ENCODE data around the gene SVIP. TPM values are rescaled to one million over a fixed set of nuclear protein-coding genes. Genes with fewer than 3 reads are reported as not detected.

The SVIP gene
- 26.7 TPM for total RNA-seq
- long read RNA-seq, full-length matches to known transcripts, result 16 of 23 reads
- long read RNA-seq, partial matches to known transcripts, result 4 of 23 reads
- long read RNA-seq, other reads (novel, unspliced or antisense), result 3 of 23 reads

- no peaks in the 10 kb centered on the region for H3K9me3 ChIP-seq (replicated peaks)
- TF ChIP-seq, protein P1, sequence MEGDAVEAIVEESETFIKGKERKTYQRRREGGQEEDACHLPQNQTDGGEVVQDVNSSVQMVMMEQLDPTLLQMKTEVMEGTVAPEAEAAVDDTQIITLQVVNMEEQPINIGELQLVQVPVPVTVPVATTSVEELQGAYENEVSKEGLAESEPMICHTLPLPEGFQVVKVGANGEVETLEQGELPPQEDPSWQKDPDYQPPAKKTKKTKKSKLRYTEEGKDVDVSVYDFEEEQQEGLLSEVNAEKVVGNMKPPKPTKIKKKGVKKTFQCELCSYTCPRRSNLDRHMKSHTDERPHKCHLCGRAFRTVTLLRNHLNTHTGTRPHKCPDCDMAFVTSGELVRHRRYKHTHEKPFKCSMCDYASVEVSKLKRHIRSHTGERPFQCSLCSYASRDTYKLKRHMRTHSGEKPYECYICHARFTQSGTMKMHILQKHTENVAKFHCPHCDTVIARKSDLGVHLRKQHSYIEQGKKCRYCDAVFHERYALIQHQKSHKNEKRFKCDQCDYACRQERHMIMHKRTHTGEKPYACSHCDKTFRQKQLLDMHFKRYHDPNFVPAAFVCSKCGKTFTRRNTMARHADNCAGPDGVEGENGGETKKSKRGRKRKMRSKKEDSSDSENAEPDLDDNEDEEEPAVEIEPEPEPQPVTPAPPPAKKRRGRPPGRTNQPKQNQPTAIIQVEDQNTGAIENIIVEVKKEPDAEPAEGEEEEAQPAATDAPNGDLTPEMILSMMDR (IDR thresholded peaks at IDR 0.05; ENCODE audit: borderline replicate concordance), result peak; percentile 69
- peak within 1 kb of the TSS; percentile 90 for H3K4me3 ChIP-seq
- H3K27ac ChIP-seq (replicated peaks), result peak within 1 kb of the TSS; percentile 89
- peaks cover 25% of the 10 kb centered on the region for H3K4me1 ChIP-seq
- DNase-seq, result peak; percentile 94
- intact Hi-C loops (cut with micrococcal nuclease), result no loop called here
- no peaks in the 10 kb centered on the region for H3K27me3 ChIP-seq (ENCODE audit: low read depth)
- peaks cover 13% of the 10 kb centered on the region for H3K36me3 ChIP-seq
These were observed at the start of gene SVIP for GRCh38 chr11:22829231-22830081. Gene SVIP (minus strand): TSS chr11:22829801. CDS start chr11:22829748, 53 bp downstream.

- Histone ChIP-seq H3K4me3 (no peak overlapping the region), H3K36me3 (no peaks in the 10 kb centered on the region), H3K9me3 (replicated peaks) (no peaks in the 10 kb centered on the region), H3K27ac (replicated peaks) (no peak overlapping the region), H3K4me1 (peaks cover 9% of the 10 kb centered on the region), H3K27me3 (ENCODE audit: low read depth) (no peaks in the 10 kb centered on the region)
- intact Hi-C loops (cut with micrococcal nuclease), result no loop called here
- DNase-seq, result no peak
- TF ChIP-seq, protein P1 (IDR thresholded peaks at IDR 0.05; ENCODE audit: borderline replicate concordance), result no peak
These were observed 49.0 kb upstream of the SVIP start for GRCh38 chr11:22878604-22879003.

GRCh38 chr11:22878039-22878438 lies 48.4 kb upstream of the SVIP start:
- no peaks in the 10 kb centered on the region for H3K27me3 ChIP-seq (ENCODE audit: low read depth)
- TF ChIP-seq, protein P1 (IDR thresholded peaks at IDR 0.05; ENCODE audit: borderline replicate concordance), result no peak
- intact Hi-C loops (cut with micrococcal nuclease), result no loop called here
- H3K27ac ChIP-seq (replicated peaks), result no peak overlapping the region
- H3K4me1 ChIP-seq, result peaks cover 9% of the 10 kb centered on the region
- no peak for DNase-seq
- H3K9me3 ChIP-seq (replicated peaks), result no peaks in the 10 kb centered on the region
- no peak overlapping the region for H3K4me3 ChIP-seq
- H3K36me3 ChIP-seq, result no peaks in the 10 kb centered on the region

DNA sequence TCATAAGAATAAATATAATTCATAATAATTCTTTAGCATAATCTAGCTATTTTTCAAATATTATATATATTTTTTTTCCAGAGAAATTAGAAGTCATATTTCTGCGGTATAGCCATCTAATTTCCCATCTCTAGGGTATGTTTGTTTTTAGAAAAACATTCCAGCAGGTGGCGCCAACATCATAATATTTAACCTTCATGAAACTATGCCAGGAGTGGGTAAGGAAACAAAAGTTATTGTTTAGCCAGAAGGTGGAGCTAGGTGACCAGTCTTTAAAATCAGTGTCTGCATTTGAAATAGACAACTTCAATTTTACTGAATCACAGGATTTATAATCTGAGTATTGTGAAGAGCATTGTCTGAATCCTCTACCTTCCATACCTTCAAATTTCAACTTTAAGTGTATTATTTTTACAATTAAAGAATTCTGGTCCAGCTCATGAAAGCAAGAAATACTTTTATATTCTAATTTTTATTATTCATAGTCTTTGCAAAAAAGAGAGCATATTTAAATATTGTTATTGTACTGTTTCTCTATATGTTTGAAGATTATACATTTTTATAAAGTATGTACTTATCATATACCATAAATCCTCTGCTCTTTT lies 46.4 kb upstream of the SVIP start:
- Histone ChIP-seq H3K9me3 (replicated peaks) (no peaks in the 10 kb centered on the region), H3K27me3 (ENCODE audit: low read depth) (no peaks in the 10 kb centered on the region), H3K36me3 (no peaks in the 10 kb centered on the region), H3K27ac (replicated peaks) (no peak overlapping the region), H3K4me1 (peaks cover 9% of the 10 kb centered on the region), H3K4me3 (no peak overlapping the region)
- TF ChIP-seq, protein P1 (IDR thresholded peaks at IDR 0.05; ENCODE audit: borderline replicate concordance), result peak; percentile 76
- no peak for DNase-seq
- intact Hi-C loops (cut with micrococcal nuclease), result no loop called here

- Histone ChIP-seq H3K36me3 (no peaks in the 10 kb centered on the region), H3K4me1 (no peaks in the 10 kb centered on the region), H3K27me3 (ENCODE audit: low read depth) (no peaks in the 10 kb centered on the region), H3K9me3 (replicated peaks) (no peaks in the 10 kb centered on the region), H3K27ac (replicated peaks) (no peak overlapping the region), H3K4me3 (no peak overlapping the region)
- DNase-seq, result no peak
- intact Hi-C loops (cut with micrococcal nuclease), result no loop called here
- TF ChIP-seq, protein P1 (IDR thresholded peaks at IDR 0.05; ENCODE audit: borderline replicate concordance), result no peak
These were observed 39.7 kb upstream of the SVIP start for GRCh38 chr11:22869325-22869724.

Measured in left ventricle myocardium inferior (tissue), 1 donor.